ENCODE measurements around the gene NFKB2.

GRCh38 chr10:102434394-102435132, 39.1 kb downstream of the NFKB2 start:
- no peak for TF ChIP-seq AFF4 (CRISPR knock-in tag; IDR thresholded peaks at IDR 0.05; ENCODE audit: borderline replicate concordance)
- TF ChIP-seq PRRX2 (CRISPR knock-in tag; IDR thresholded peaks at IDR 0.05), result no peak
- TF ChIP-seq CTCF (IDR thresholded peaks at IDR 0.05), result no peak
- TF ChIP-seq NFE2L1 (CRISPR knock-in tag; IDR thresholded peaks at IDR 0.05), result no peak
- TF ChIP-seq ATF6 (CRISPR knock-in tag; IDR thresholded peaks at IDR 0.05), result no peak
- no peak for TF ChIP-seq ZNF219 (CRISPR knock-in tag; IDR thresholded peaks at IDR 0.05; ENCODE audit: borderline replicate concordance)
- TF ChIP-seq, protein P1, sequence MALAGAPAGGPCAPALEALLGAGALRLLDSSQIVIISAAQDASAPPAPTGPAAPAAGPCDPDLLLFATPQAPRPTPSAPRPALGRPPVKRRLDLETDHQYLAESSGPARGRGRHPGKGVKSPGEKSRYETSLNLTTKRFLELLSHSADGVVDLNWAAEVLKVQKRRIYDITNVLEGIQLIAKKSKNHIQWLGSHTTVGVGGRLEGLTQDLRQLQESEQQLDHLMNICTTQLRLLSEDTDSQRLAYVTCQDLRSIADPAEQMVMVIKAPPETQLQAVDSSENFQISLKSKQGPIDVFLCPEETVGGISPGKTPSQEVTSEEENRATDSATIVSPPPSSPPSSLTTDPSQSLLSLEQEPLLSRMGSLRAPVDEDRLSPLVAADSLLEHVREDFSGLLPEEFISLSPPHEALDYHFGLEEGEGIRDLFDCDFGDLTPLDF (CRISPR knock-in tag; IDR thresholded peaks at IDR 0.05), result no peak
- no peak for TF ChIP-seq ZNF121 (CRISPR knock-in tag; IDR thresholded peaks at IDR 0.05)
- TF ChIP-seq USF1 (CRISPR knock-in tag; IDR thresholded peaks at IDR 0.05), result no peak

All from WTC11 (cell line).